Uterus (tissue), 4 donors: Measurements from ENCODE around the gene CTSC. TPM values are rescaled to one million over a fixed set of nuclear protein-coding genes. Genes with fewer than 3 reads are reported as not detected.

ENCODE experiments used
- DNase-seq, 2 donors: peaks; one replicate each; pipeline ENCODE4 v3.0.0-alpha.2; 2019 to 2020
- H3K27ac ChIP-seq, 2 donors: fragments of 200-600 bp; sonication (generic); 1 replicate in 1 of 2; 2 replicates in 1 of 2; pipeline ENCODE4 v1.5.1; 2016 to 2018
- H3K27me3 ChIP-seq, 2 donors: fragments of 200-600 bp; sonication (generic); one replicate each; pipeline ENCODE4 v1.5.1; 2018 to 2019; ENCODE audit warnings: control low read depth in 1 of 2
- H3K36me3 ChIP-seq, 2 donors: fragments of 200-600 bp; sonication (generic); one replicate each; pipeline ENCODE4 v1.5.1; 2019; ENCODE audit warnings: control low read depth in 1 of 2
- H3K4me1 ChIP-seq, 2 donors: fragments of 200-600 bp; sonication (generic); one replicate each; pipeline ENCODE4 v1.5.1; 2018 to 2019; ENCODE audit warnings: control low read depth in 1 of 2
- H3K4me3 ChIP-seq, 2 donors: fragments of 200-600 bp; sonication (generic); 1 replicate in 1 of 2; 2 replicates in 1 of 2; pipeline ENCODE4 v1.5.1; 2018 to 2019; ENCODE audit warnings: mild to moderate bottlenecking in 1 of 2
- H3K9me3 ChIP-seq, 2 donors: fragments of 200-600 bp; sonication (generic); one replicate each; pipeline ENCODE4 v1.5.1; 2019; ENCODE audit warnings: control low read depth in 1 of 2
- POLR2A ChIP-seq, 2 donors: fragments of 450-650 bp; IDR thresholded peaks; one replicate each; pipeline ENCODE4 v1.6.1; 2016; ENCODE audit warnings: antibody characterized with exemption in 2 of 2, mild to moderate bottlenecking in 1 of 2, moderate library complexity in 1 of 2
- intact Hi-C: fragments of 100-400 bp; cut with DNase I; formaldehyde crosslinking; loops from one replicate; pipeline ENCODE4 v1.15.1; 2023; ENCODE audit warnings: low total_unique reads
- total RNA-seq, 4 donors: library from RNA; depleted of rRNA in 3 of 4; stranded (reverse); fragments of >200 nt in 3 of 4; gene quantifications; one replicate each; pipeline versions ENCODE4 v1.1.0 to v1.2.4, GENCODE V29; 2014 to 2023
- TF ChIP-seq, protein P1 (sequence below), 4 experiments: fragments of 200-600 bp in 2 of 4; fragments of 450-650 bp in 2 of 4; sonication (generic) in 2 of 4; IDR thresholded peaks; one replicate each; pipeline ENCODE4 v1.5.1; 2016 to 2019; ENCODE audit warnings: antibody characterized with exemption in 4 of 4, mild to moderate bottlenecking in 2 of 4, moderate library complexity in 1 of 4
- donor health status: DM: yes; HTN: yes; CAD: no.

CTSC gene
- total RNA-seq, result 100 to 1,000 TPM in 1 of 4 donors, 10 to 100 TPM in 3; 28.8 to 182 (median 36.3) TPM

- Histone ChIP-seq H3K36me3 (no peaks in the 10 kb centered on the region), H3K27ac (peak within 1 kb of the TSS; percentile 80 to 92), H3K27me3 (no peaks in the 10 kb centered on the region), H3K4me3 (peak within 1 kb of the TSS; percentile 53 to 93), H3K4me1 (no peaks in the 10 kb centered on the region), H3K9me3 (no peaks in the 10 kb centered on the region)
- DNase-seq, result peak; percentile 88 to 90
- TF ChIP-seq POLR2A (IDR thresholded peaks at IDR 0.05), result peak; percentile 70 to 74
- TF ChIP-seq, protein P1, sequence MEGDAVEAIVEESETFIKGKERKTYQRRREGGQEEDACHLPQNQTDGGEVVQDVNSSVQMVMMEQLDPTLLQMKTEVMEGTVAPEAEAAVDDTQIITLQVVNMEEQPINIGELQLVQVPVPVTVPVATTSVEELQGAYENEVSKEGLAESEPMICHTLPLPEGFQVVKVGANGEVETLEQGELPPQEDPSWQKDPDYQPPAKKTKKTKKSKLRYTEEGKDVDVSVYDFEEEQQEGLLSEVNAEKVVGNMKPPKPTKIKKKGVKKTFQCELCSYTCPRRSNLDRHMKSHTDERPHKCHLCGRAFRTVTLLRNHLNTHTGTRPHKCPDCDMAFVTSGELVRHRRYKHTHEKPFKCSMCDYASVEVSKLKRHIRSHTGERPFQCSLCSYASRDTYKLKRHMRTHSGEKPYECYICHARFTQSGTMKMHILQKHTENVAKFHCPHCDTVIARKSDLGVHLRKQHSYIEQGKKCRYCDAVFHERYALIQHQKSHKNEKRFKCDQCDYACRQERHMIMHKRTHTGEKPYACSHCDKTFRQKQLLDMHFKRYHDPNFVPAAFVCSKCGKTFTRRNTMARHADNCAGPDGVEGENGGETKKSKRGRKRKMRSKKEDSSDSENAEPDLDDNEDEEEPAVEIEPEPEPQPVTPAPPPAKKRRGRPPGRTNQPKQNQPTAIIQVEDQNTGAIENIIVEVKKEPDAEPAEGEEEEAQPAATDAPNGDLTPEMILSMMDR (IDR thresholded peaks at IDR 0.05), result peak in 1 of 4 experiments; percentile 8
- intact Hi-C loops, result no loop called here
These were observed at the start of gene CTSC for GRCh38 chr11:88337181-88337986. TSS of gene CTSC (minus strand) at chr11:88337736. CDS start at chr11:88337672, 64 bp downstream.

- DNase-seq, result no peak
- no peak overlapping the region for H3K4me3 ChIP-seq
- no peaks in the 10 kb centered on the region for H3K9me3 ChIP-seq
- no peaks in the 10 kb centered on the region for H3K36me3 ChIP-seq
- no peaks in the 10 kb centered on the region for H3K27me3 ChIP-seq
- TF ChIP-seq, protein P1 (IDR thresholded peaks at IDR 0.05), result no peak
- TF ChIP-seq POLR2A (IDR thresholded peaks at IDR 0.05), result no peak
- intact Hi-C loops, result no loop called here
- H3K27ac ChIP-seq, result no peak overlapping the region
- no peaks in the 10 kb centered on the region for H3K4me1 ChIP-seq
These were observed 47.1 kb upstream of the CTSC start for GRCh38 chr11:88384669-88385005.

DNA sequence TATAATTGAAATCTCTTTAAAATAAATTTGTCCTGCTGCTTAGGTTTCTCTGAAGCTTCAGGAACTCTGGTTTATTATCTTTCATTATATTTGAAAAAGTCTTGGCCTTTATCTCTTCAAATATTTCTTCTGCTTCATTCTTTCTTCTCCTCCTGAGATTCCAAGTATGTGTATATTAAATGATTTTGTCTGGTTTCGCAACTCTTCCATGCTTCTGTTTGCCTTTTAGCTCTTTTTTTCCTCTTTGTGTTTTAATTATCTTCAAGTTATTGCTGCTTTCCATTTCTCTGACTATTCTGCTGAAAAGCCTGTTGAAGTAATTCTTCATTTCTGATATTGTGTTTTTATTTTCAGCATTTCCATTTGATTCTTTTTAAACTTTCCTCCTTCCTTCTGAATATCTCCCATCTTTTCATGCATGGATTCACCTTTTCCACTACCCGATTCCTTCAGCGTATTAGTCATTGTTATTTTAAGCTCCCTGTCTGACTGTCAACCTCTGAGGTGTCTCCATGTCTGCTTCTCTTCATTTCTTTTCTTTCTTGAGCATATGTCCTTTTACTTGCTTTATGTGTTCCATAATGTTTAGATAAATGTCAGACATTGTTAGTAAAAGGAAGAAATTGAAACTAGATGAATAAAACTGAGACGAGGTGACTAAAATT, 46.6 kb upstream of the CTSC start:
- Histone ChIP-seq H3K9me3 (no peaks in the 10 kb centered on the region), H3K36me3 (no peaks in the 10 kb centered on the region), H3K4me3 (no peak overlapping the region), H3K27ac (no peak overlapping the region), H3K4me1 (no peaks in the 10 kb centered on the region), H3K27me3 (no peaks in the 10 kb centered on the region)
- intact Hi-C loops, result no loop called here
- TF ChIP-seq, protein P1 (IDR thresholded peaks at IDR 0.05), result no peak
- no peak for TF ChIP-seq POLR2A (IDR thresholded peaks at IDR 0.05)
- DNase-seq, result no peak

GRCh38 chr11:88383447-88383846, 45.9 kb upstream of the CTSC start:
- no peak for DNase-seq
- Histone ChIP-seq H3K9me3 (no peaks in the 10 kb centered on the region), H3K4me3 (no peak overlapping the region), H3K36me3 (no peaks in the 10 kb centered on the region), H3K4me1 (no peaks in the 10 kb centered on the region), H3K27ac (no peak overlapping the region), H3K27me3 (no peaks in the 10 kb centered on the region)
- TF ChIP-seq POLR2A (IDR thresholded peaks at IDR 0.05), result no peak
- TF ChIP-seq, protein P1 (IDR thresholded peaks at IDR 0.05), result no peak
- intact Hi-C loops, result no loop called here

GRCh38 chr11:88379130-88379529, 41.6 kb upstream of the CTSC start:
- H3K36me3 ChIP-seq, result no peaks in the 10 kb centered on the region
- H3K27ac ChIP-seq, result no peak overlapping the region
- no peak for DNase-seq
- no peak for TF ChIP-seq POLR2A (IDR thresholded peaks at IDR 0.05)
- TF ChIP-seq, protein P1 (IDR thresholded peaks at IDR 0.05), result no peak
- H3K4me1 ChIP-seq, result no peaks in the 10 kb centered on the region
- intact Hi-C loops, result no loop called here
- H3K27me3 ChIP-seq, result no peaks in the 10 kb centered on the region
- no peak overlapping the region for H3K4me3 ChIP-seq
- H3K9me3 ChIP-seq, result no peaks in the 10 kb centered on the region
